AG10803 (cell line): ENCODE data around the gene SMAD4.

Experiments
- DNase-seq: peaks from one replicate; pipeline ENCODE4 v3.0.0; 2010; ENCODE audit warnings: low read depth
- H3K4me3 ChIP-seq: 2 replicates; pipeline ENCODE4 v1.5.1; 2011; ENCODE audit warnings: mild to moderate bottlenecking, low read length, control low read depth
- CTCF ChIP-seq: conservative IDR thresholded peaks from 2 replicates; pipeline ENCODE4 v1.5.1; 2011; ENCODE audit warnings: mild to moderate bottlenecking, low read length, control low read depth, inconsistent platforms

The SMAD4 gene

GRCh38 chr18:51029694-51030536, at the start of gene SMAD4:
Gene SMAD4 (plus strand): TSS chr18:51030213. CDS start chr18:51047047, 16,834 bp downstream.
- no peak; the same call in 1 of the 2 replicates for TF ChIP-seq CTCF
- peak; percentile 95 for DNase-seq
- peak within 1 kb of the TSS; percentile 84 for H3K4me3 ChIP-seq

DNA sequence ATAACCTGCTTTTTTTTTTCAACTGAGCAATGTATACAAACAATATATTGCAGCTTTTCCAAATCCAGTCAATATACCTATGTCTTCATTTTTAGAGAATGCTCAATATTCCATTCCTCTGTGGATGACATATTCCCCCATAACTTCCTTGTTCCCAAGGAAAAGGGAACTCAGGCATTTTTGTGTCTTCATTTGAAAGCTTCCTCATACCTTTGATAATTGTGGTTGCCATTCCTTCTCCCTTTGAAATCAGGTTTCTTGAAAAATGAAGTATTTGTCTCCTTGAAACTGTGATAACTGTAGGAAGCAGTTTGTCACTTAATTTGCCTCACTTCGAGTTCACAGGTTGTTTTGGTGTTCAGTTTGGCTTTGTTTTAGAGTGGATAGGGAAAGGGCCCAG, 48.6 kb upstream of the SMAD4 start:
- no peak for TF ChIP-seq CTCF
- H3K4me3 ChIP-seq: no peak overlapping the region
- DNase-seq: peak; percentile 56

- no peak for TF ChIP-seq CTCF
- no peak for DNase-seq
Observed at GRCh38 chr18:50982086-50982801, 47.8 kb upstream of the SMAD4 start.

DNA sequence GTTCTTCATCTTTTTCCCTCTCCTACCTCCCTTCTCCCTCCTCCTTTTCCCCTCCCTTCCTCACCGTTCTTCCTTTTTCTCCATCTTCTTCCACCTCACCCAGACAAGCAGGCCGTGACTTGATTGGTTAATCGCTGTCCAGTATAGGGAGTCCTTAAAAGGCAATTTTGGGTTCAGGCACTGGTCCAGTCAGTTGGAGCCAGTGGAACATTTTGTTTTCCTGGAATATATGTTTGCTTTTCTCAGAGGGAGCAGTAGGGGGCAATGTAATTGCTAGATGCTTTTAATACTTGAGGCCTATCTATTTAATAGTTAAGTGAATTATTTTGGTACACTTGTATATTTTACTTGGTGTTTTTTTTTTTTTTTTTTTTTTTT, 47.2 kb upstream of the SMAD4 start:
- no peak overlapping the region for H3K4me3 ChIP-seq
- DNase-seq: no peak
- no peak for TF ChIP-seq CTCF

More at GRCh38 chr18:50982086-50982801, 47.8 kb upstream of the SMAD4 start:
- no peak overlapping the region for H3K4me3 ChIP-seq

DNA sequence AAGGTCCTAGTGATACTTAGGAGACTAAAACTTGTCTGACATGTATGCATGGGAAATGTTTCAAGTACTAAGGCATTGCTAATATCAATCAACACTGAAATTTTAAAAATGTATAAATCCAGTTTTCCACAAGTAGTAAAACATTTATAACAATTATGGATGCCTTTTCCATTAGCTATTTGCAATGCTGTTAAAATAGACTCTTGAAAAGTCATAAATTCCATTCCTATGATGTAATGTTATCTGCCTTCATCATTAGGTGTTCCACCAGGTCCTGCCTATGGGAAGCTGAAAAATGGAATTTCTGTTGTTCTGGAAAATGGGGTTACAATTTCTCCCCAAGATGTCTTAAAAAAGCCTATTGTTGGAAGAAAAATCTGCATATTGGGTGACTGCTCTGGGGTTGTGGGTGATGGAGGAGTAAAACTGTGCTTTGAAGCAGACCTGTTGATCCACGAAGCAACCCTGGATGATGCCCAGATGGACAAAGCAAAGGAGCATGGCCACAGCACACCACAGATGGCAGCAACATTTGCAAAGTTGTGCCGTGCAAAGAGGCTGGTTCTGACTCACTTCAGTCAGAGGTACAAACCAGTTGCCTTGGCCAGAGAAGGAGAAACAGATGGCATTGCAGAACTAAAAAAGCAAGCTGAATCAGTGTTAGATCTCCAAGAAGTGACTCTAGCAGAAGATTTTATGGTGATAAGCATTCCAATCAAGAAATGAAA, 43.5 kb upstream of the SMAD4 start:
- DNase-seq: peak; percentile 82
- no peak for TF ChIP-seq CTCF
- H3K4me3 ChIP-seq: no peak overlapping the region

DNA sequence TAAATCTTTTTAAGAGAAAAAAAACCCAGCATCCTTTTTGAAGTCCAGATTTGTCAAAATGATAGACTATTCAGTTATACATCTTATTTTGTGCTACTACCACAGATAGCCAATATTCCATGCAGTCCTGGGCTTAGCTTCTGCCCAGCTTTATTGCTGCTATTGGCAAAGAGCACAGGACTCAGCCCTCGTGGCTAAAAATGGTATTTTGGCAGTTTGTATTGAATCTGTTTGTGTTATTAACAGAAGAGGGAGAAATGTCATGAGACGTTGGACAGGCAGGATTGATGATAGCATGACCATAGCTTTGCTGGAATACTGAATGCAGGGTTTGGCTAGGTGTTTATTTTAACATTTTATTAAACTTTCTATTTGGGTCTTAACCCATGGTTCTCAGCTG, 42.8 kb upstream of the SMAD4 start:
- H3K4me3 ChIP-seq: no peak overlapping the region
- peak; percentile 19 for DNase-seq
- no peak; the same call in 1 of the 2 replicates for TF ChIP-seq CTCF
